HUES48 (cell line): ENCODE measurements around the gene CD160.
A peak's percentile ranks its signal among the peaks of the same experiment; 100 is the strongest.

Source experiments
- H3K27ac ChIP-seq: one replicate; pipeline ENCODE4 v1.7.0; 2013; ENCODE audit warnings: low read depth, low read length, inconsistent platforms
- H3K27me3 ChIP-seq: 2 replicates; pipeline ENCODE4 v1.6.1; 2013; ENCODE audit warnings: mild to moderate bottlenecking, low read length; ENCODE audit not compliant: control insufficient read depth, insufficient read depth
- H3K36me3 ChIP-seq: 2 replicates; pipeline ENCODE4 v1.6.1; 2013; ENCODE audit warnings: low read length; ENCODE audit not compliant: control insufficient read depth, insufficient read depth
- H3K4me1 ChIP-seq: 2 replicates; pipeline ENCODE4 v1.6.1; 2013; ENCODE audit warnings: mild to moderate bottlenecking, low read length; ENCODE audit not compliant: control insufficient read depth, insufficient read depth
- H3K4me3 ChIP-seq: 2 replicates; pipeline ENCODE4 v1.5.1; 2013; ENCODE audit warnings: mild to moderate bottlenecking, low read depth, low read length
- H3K9ac ChIP-seq: 2 replicates; pipeline ENCODE4 v1.6.1; 2013; ENCODE audit warnings: mild to moderate bottlenecking, low read depth, low read length, moderate library complexity
- H3K9me3 ChIP-seq: 2 replicates; pipeline ENCODE4 v1.6.1; 2013; ENCODE audit warnings: low read length; ENCODE audit not compliant: control insufficient read depth, insufficient read depth

CD160 gene

DNA sequence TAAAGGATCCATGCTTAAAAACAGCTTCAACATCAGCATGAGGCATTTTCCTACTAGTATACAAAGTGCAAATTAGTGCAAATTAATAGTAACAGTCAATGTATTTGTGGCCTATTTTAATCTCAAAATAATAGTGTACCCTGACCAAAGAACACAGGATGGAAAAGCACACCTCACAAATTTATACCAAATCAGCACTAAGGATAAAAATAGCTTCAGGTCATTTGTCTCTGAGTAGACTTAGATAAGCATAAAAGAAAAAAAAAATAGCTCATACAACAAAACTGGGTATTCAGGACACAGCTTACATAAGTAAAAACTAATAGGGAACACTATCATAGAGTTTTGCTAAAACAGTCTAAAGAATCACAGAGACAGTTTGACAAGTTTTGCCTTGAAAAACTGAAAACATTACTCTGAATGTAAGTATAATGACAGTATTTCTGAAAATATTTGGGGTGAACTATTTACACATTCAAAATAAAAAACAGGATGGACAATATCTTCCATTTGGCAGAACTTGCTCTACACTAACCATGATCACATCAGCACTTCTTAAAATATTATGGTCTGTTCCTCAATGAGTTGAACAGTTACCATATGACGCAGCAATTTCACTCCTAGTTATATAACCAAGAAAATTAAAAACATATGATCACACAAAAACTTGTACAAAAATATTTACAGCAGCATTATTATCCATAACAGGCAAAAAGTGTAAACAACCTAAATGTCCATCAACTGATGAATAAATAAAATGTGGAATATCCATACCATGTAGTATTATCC lies 58.3 kb downstream of the CD160 start:
- Histone ChIP-seq H3K27ac (no peak overlapping the region), H3K27me3 (no peaks in the 10 kb centered on the region), H3K9ac (no peak overlapping the region), H3K36me3 (no peaks in the 10 kb centered on the region), H3K4me3 (no peak overlapping the region), H3K4me1 (peaks cover under 1% of the 10 kb centered on the region; the same call in 1 of the 2 replicates), H3K9me3 (no peaks in the 10 kb centered on the region)

GRCh38 chr1:145778146-145778540 lies 58.8 kb downstream of the CD160 start:
- no peak overlapping the region for H3K27ac ChIP-seq
- H3K27me3 ChIP-seq = no peaks in the 10 kb centered on the region
- H3K9ac ChIP-seq = no peak overlapping the region
- peaks cover 2% of the 10 kb centered on the region; the same call in 1 of the 2 replicates for H3K36me3 ChIP-seq
- H3K9me3 ChIP-seq = no peaks in the 10 kb centered on the region
- no peak overlapping the region for H3K4me3 ChIP-seq
- peaks cover 2% of the 10 kb centered on the region; the same call in 1 of the 2 replicates for H3K4me1 ChIP-seq

DNA sequence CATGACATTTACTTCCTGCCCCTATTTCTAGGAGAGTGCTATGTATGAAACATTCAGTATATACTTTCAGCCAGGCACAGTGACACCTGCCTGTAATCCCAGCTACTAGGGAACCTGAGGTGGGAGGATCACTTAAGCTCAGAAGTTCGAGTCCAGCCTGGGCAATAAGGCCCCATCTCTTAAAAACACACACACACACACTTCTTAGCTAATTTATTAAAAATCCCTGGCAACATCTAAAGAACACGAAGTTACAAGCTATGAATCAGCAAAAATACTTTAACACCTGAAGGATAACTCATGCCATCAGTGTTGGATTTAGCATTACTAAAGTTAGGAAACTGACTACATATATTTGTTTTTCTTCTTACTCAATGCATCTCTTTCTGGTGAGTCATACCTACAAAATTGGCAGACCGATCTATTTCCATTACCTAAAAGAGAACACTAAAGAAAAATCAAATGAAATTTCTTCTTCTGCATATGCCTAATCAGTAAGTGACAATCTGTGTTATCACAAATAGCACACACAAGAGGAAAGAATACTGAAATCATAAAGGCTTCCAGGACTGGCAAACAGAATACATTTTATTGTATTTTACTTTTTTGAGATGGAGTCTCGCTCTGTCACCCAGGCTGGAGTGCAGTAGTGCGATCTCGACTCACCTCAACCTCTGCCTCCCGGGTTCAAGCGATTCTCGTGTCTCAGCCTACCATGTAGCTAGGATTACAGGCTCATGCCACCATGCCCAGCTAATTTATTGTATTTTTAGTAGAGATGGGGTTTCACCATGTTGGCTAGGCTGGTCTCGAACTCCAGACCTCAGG lies 63.2 kb downstream of the CD160 start:
- Histone ChIP-seq H3K9me3 (no peaks in the 10 kb centered on the region), H3K27me3 (no peaks in the 10 kb centered on the region), H3K27ac (peak overlapping the region; percentile 37), H3K36me3 (peaks cover 10% of the 10 kb centered on the region; the same call in 1 of the 2 replicates), H3K4me3 (no peak overlapping the region), H3K4me1 (peaks cover 2% of the 10 kb centered on the region; the same call in 1 of the 2 replicates), H3K9ac (no peak overlapping the region)

- H3K9ac ChIP-seq = no peak overlapping the region
- peaks cover 16% of the 10 kb centered on the region; the same call in 1 of the 2 replicates for H3K36me3 ChIP-seq
- no peak overlapping the region for H3K4me3 ChIP-seq
- H3K9me3 ChIP-seq = no peaks in the 10 kb centered on the region
- H3K4me1 ChIP-seq = peaks cover 2% of the 10 kb centered on the region; the same call in 1 of the 2 replicates
- no peak overlapping the region for H3K27ac ChIP-seq
- no peaks in the 10 kb centered on the region for H3K27me3 ChIP-seq
Observed at GRCh38 chr1:145784409-145784808, 65.1 kb downstream of the CD160 start.

- Histone ChIP-seq H3K27me3 (no peaks in the 10 kb centered on the region), H3K27ac (no peak overlapping the region), H3K9me3 (no peaks in the 10 kb centered on the region), H3K4me3 (no peak overlapping the region), H3K4me1 (peaks cover 2% of the 10 kb centered on the region; the same call in 1 of the 2 replicates), H3K9ac (no peak overlapping the region), H3K36me3 (peaks cover 16% of the 10 kb centered on the region; the same call in 1 of the 2 replicates)
Observed at GRCh38 chr1:145785547-145785946, 66.2 kb downstream of the CD160 start.

DNA sequence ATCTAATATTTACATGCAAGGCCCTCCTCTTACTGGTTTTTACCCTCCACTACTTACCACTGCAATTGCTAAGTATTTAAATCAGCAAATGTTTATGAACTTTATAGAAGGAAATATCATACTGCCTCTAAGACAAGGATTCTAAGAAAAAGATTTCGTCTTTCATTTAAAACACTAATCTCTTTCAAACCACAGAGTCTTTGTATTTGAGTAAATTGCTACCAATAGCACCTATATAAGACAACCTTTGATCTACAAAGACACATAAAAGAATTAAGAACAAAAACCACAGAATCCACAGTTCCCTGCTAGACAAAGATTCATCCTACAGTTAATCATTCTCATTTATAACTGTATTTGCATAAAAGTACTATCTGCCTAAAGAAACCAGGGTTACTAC lies 67.0 kb downstream of the CD160 start:
- Histone ChIP-seq H3K36me3 (peaks cover 16% of the 10 kb centered on the region; the same call in 1 of the 2 replicates), H3K9me3 (no peaks in the 10 kb centered on the region), H3K27me3 (no peaks in the 10 kb centered on the region), H3K4me1 (peaks cover 2% of the 10 kb centered on the region; the same call in 1 of the 2 replicates), H3K27ac (no peak overlapping the region), H3K4me3 (no peak overlapping the region), H3K9ac (no peak overlapping the region)

DNA sequence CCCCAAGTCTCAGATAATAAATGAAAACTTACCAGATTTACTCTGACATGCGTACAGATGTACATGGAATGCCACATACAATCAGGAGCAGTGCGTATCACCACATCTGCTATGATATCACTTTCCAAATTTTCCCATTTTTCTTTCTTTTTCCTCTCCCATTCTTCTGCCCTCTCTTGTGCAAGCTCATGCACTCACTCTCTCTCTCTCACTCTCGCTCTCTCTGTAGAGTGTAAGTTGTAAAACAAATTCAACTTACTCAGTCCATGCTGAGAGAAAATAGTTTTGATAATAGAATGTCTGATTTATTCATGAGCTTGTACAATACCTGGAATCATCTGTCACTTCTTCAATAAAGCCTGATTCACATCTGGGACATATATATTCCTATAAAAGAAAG lies 69.3 kb downstream of the CD160 start:
- Histone ChIP-seq H3K27me3 (no peaks in the 10 kb centered on the region), H3K4me3 (no peak overlapping the region), H3K9me3 (no peaks in the 10 kb centered on the region), H3K4me1 (no peaks in the 10 kb centered on the region; the same call in 1 of the 2 replicates), H3K9ac (no peak overlapping the region), H3K27ac (no peak overlapping the region), H3K36me3 (0 out of 2 replicates have a peak, but pooled peaks cover 11% of the 10 kb centered on the region)
